HG03064 (cell line): ENCODE data around the gene SOWAHA.
"Not testable (repeated sequence)": the region's sequence is repeated elsewhere in the genome, so short reads cannot be mapped to it uniquely, and the experiment has no call there.

Experiments used
- ATAC-seq: cut with Tn5 transposase; IDR thresholded peaks from one replicate; pipeline ENCODE4 v1.9.1; 2021; ENCODE audit warnings: low read depth; ENCODE audit not compliant: unreplicated experiment

SOWAHA gene

DNA sequence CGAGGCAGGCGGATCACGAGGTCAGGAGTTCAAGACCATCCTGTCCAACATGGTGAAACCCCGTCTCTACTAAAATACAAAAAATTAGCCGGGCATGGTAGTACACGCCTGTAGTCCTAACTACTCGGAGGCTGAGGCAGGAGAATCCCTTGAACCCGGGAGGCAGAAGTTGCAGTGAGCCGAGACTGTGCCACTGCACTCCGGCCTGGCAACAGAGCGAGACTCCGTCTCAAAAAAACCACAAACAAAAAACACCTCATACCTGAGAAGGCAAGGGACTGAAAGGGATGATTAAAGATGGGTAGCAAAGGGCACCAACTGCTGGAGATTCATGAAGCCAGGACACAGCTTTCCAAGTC lies 6.3 kb upstream of the SOWAHA start:
- not testable (repeated sequence) for ATAC-seq

DNA sequence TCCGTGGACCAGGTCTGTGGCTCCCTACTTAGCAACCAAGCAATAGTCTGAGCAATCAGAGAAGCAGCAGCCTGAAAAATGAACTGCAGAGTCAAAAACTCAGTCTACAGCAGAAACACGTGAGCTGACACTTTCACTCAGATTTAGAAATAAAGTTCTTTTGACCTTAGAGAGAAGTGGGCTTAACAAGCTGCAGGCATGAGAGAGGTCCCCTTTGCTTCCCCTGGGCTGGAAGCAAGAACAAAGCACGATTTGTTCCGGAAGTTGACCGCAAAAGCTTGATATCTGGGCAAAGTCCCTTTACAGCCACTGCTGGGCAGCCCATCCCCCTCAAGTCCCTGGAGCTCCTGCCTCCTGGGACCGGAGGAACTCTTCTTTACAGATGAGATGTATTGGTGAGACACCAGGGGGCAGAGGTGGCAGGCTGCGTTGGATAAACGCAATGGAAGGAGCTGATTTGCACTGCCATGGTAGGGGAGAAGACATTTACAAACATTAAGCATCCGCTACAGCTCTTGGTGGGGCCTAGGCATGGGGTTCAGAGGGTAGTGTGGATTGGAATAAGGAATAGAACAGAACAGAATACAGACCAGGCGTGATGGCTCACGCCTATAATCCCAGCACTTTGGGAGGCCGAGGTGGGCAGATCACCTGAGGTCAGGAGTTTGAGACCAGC lies 5.8 kb upstream of the SOWAHA start:
- no peak for ATAC-seq

DNA sequence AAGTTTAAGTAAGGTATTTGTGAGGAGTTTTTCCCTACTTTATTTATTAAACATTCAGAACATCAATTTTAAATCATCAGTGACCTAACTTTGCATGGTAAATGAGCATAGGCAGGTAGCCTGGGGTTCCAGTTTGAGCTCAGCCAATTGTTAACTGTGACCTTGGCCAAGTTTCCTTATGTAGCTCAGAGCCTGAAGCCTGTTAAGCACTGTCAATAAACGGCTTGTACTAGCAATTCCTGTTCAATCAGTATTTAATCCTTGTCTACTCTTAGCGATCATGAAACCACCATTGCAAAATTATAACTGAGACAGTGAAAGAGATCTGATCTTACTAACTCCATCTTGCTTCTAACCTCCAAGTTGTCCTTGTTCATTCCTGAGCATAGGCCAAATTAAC lies 4.7 kb upstream of the SOWAHA start:
- ATAC-seq: no peak

DNA sequence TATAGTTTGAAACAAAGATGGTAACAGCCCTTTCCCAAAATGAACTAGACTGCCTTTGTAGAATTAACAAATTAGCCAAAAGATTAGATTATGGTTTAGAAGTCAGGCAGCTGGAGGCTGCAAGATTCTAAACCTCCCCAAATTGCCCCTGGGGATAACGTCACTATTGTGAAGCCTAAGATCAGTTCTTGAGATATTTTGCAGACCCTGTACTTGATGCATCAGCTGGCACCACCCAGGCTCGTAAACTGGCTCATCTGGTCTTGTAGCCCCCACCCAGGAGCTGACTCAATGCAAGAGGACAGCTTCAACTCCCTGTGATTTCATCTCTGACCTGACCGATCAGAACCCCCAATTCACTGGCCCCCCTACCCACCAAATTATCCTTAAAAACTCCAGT lies 4.2 kb upstream of the SOWAHA start:
- no peak for ATAC-seq

DNA sequence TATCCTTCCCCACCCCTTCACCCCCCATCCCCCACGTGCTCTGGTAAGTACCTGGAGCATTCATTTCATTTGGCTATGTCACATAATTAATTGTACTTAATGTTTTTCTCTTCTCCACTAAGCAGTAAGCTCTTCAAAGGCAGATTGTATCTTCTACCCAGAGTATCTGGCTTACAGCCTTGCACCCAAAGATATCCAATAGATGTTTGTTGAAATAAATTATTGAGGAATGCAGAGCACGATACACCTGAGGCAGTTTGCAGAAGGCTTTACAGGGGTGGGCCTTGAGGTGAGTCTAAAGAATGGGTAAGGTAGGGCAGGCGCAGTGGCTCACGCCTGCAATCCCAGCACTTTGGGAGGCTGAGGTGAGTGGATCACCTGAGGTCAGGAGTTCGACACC lies 2.5 kb upstream of the SOWAHA start:
- no peak for ATAC-seq

DNA sequence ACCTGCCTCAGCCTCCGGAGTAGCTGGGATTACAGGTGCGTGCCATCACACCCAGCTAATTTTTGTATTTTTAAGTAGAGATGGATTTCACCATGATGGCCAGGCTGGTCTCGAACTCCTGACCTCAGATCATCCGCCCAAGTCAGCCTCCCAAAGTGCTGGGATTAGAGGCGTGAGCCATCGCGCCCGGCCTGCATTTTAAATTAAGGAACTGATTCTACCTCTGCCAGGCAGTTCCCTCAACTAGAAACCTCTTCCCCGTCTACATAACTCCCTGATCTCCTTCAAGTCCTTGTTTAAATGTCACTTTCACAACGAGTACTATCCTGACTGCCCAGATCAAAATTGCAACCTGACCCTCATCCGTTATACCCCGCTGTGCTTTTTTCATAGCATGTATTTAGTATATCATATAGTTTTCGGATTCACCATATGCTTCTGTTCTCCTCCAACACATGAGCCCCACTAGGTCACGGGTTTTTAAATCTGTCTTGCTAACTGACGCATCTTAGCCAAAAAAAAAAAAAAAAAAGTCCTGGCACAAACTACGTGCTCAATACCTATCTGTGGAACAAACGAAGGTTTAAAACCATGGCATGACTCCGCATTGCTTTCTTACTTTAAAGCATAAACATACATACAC lies 858 bp upstream of the SOWAHA start:
- ATAC-seq: no peak

DNA sequence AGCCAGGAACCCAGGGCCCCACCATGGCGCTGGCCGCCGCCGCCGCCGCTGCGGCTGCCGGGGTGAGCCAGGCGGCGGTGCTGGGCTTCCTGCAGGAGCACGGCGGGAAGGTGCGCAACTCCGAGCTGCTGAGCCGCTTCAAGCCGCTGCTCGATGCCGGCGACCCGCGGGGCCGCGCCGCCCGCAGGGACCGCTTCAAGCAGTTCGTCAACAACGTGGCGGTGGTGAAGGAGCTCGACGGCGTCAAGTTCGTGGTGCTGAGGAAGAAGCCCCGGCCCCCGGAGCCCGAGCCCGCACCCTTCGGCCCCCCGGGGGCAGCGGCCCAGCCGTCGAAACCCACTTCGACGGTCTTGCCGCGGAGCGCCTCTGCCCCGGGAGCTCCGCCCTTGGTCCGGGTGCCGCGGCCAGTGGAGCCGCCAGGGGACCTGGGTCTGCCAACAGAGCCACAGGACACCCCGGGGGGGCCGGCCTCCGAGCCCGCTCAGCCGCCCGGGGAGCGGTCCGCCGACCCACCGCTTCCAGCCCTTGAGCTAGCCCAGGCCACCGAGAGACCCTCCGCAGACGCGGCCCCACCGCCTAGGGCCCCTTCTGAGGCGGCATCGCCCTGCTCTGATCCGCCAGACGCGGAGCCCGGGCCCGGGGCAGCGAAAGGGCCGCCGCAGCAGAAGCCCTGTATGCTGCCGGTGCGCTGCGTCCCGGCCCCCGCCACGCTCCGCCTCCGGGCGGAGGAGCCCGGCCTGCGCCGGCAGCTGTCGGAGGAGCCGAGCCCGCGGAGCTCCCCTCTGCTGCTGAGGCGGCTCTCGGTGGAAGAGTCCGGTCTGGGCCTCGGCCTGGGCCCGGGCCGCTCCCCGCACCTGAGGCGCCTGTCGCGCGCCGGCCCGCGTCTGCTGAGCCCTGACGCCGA lies 749 bp downstream of the SOWAHA start:
- no peak for ATAC-seq

DNA sequence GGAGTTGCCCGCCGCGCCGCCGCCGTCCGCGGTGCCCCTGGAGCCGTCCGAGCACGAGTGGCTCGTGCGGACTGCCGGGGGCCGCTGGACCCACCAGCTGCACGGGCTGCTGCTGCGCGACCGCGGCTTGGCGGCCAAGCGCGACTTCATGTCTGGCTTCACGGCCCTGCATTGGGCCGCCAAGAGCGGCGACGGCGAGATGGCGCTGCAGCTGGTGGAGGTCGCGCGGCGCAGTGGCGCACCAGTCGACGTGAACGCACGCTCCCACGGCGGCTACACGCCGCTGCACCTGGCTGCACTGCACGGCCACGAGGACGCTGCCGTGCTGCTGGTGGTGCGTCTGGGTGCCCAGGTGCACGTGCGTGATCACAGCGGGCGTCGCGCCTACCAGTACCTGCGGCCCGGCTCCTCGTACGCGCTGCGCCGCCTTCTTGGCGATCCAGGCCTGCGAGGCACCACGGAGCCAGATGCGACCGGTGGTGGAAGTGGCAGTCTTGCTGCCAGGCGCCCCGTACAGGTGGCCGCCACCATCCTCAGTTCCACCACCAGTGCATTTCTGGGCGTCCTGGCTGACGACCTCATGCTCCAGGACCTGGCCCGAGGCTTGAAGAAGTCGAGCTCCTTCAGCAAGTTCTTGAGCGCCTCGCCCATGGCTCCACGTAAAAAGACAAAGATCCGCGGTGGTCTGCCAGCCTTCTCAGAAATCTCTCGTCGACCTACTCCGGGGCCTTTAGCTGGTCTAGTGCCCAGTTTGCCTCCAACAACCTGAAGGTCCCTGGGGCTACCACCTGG lies 1.6 kb downstream of the SOWAHA start:
- no peak for ATAC-seq

DNA sequence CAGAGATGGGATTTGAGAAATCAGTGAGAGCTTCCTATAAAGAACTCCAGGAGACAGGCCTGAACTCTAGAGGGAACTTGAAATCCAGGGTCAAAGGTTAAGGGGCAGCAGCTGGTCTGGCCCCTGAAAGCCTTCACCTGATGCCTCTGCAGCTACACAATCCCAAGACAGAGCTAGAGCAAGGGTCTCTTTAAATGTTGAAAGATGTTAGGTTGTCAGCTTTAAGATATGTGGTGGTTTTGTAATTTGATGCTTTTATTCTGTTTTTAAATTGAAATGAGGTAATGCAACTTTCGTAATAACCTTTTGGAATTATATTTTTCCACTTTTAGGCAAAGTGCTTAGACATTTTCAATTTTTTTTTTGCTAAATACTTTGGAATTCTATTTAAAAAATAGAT lies 2.4 kb downstream of the SOWAHA start:
- ATAC-seq: no peak

DNA sequence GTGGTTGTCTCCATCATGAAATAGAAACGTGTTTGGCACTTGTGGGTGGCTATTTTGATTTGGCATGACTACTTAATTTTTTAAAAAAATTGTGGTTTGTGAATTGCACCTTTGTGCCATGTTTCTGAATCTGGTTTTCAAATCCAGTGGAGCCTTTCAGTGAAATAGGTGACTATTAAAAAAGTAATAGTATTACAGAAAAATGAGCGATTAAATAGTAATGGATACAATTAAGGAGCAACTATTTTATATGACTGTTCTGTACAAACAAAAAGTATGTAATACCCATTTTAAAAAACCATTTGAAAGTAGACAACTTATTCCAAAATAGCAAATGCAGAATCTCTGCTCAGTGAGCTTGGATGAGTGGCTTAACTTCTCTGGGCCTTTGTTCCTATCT lies 3.0 kb downstream of the SOWAHA start:
- no peak for ATAC-seq

DNA sequence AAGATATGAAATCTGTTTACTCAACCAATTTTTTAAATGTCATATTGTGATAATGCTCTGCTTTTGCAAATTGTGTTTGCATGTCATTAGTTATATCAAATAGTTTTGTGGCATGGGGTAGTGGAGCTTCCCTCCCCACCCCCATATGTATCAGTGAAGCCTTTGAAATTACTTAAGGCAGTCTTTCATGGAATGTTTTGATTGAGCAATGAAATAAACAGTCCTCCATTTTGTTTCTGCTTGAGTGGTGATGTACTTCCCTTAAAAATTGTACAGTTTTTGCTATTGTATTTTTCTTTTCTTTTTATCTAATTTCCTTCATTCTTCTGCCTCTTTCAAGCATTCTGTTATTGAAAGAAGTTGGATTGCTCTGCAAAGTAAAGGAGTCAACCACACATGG lies 3.5 kb downstream of the SOWAHA start:
- ATAC-seq: no peak

DNA sequence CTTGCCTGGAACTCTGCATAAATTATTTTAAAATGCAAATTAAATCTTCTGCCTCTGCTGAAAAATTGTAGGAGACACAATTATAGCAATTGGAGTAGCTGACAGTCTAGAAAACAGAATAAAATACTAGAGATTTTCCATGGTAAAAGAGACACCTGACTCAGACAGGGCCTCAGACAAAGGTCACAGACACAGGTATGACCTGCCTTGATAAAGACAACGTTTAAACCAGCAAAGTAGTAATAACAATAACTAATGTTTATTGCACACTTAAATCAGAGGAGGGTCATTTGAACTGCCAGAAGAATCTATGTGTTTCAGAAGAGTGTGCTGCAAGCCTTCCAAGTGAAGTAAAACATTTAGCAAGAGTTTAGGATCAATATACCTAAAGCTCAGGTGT lies 3.9 kb downstream of the SOWAHA start:
- ATAC-seq: no peak

DNA sequence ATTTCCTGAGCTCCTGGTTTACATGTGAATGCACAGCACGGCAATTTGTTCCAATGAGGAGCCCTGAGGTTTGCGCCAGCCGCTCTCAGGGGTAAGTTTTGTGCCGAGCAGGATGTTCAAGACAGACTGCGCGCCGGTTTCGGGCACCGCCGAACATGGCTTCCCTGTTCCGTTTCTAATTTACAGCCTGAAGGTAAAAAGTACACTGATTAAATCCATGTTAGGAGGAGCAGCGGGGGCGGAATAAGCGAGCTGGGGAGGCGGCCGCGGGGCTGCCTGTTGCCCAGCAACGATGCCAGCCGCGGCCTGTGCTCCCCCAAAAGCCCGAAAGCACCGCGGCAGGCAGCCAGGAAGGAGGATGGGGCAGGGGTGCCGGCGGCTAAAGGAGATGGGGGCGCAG lies 6.4 kb downstream of the SOWAHA start:
- ATAC-seq: no peak

DNA sequence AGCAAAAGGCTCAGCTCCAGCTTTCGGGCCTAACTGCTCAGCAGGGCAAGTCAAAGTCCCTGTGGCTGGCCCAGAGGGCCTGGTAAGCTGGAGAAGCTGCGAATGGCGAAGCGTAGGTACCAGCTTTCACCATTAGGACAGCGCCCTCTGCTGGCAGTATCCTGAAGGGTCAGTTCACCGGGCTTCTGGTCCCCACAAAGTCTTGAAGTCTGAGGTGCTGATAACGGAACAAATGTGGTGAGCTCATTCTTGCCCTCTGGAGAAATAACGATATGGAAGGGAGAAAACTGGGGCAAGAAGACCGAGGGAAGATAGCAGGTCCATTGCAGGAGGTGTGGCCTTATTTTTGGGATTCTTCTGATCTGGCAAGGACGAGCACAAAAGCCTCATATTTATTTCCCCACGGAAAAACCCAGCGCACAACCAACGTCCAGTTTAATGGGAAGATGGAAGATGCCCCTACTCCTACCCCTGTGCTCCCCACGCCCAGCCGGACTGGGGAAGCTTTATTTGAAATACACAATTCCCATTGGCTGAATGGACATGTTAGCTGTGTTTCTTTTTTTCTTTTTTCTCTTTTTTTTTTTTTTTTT lies 7.2 kb downstream of the SOWAHA start:
- peak; percentile 75 for ATAC-seq

DNA sequence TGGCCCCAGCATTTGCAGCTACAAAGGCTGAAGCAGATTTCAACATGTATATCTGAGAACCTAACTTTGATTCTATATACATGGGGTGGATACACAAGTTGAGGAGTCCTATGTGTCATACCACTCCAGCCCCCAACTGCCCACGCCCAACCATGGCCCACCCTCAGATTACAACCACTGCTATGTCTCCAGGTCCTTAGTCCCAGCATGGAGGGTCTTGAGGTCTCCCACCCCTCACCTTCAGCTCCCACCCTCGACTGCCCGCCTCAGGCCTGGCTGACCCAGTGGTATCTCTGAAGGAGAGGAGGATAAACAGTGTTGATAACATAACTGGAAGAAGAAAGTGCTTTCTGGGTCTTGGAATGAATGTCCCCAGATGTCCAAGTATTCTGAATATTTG lies 8.2 kb downstream of the SOWAHA start:
- no peak for ATAC-seq

DNA sequence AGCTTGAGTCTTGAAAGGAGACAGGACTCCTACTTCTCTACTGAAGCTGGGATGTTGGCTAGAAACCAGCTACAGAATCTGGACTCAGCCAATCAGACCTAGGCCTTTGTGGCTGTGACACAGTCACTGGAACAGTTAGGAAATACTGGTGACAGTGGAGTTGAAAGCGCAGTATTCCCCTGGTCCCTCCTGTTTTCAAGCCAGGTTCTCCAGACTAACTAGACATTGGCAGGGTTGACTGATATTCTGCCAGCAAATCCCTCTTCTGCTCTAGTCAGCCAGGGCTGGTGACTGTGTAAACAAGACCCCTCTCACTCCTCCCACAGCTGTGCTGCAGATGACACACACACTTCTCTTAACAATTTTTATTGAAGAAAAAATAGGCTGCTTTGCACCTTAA lies 8.7 kb downstream of the SOWAHA start:
- ATAC-seq: no peak

DNA sequence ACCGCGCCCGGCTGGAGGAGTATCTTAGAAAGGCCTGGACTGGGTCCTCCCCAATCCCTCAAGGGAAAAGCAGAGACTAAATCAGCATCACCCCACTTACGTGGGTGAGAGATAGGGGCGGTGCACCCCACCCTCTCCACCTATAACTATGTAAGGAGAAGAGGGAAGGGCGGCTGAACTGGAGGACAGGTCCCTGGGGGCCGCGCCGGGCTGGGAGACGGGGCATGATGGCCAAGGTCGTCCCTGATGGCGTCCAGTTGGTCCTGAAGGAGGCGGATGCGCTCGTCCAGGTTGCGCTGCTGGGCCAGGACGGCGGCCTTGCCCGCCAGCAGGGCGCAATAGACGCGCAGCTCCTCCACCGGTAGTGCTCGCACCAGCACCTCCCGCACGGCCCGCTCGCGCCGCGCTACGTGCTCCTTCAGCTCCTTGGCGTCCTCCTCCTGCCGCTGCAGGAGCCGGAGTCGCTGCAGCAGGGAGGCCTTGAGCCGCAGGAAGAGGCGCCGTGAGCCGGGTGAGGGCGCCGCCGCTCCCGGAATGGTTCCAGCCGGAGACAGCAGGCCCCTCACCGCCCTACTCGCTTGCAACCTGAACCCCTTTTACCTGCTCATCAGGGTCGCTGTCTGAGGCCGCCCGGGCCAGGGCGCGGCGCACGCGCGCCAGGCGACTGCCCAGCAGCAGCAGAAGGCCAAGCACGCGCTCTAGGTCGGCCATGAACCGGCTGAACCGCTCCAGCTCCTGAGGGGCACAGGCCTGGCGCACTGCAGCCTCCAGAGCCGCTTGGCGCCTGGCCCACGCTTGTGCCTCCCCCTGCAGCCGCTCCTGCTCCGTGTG lies 9.8 kb downstream of the SOWAHA start:
- no peak for ATAC-seq

DNA sequence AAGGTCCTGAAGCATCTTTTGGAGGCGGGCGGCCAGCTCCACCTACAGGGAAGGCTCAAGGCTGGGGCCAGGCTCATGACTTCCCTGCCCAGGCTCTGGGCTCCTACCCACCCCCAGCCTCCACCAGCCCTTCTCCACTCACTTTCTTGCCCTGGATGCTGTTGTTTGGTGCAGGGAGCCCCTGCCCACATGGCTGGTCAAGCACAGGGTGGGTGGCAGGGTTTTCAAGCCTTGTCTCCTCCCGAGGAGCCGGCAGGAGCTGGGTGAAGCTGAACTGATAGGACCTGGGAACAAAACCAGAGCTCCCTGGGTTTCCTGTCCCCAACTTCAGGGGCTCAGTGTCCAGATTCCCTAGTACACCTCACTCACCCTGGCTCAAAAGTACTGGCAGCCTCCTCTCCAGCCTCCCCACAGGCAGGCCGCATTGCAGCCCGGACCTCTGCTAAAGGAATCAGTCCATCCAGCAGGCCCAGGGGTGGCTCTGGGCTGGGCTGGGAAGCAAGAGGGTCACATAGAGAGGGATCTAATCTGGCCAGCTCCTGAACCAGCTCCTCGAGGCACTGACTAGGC lies 10.5 kb downstream of the SOWAHA start:
- no peak for ATAC-seq

DNA sequence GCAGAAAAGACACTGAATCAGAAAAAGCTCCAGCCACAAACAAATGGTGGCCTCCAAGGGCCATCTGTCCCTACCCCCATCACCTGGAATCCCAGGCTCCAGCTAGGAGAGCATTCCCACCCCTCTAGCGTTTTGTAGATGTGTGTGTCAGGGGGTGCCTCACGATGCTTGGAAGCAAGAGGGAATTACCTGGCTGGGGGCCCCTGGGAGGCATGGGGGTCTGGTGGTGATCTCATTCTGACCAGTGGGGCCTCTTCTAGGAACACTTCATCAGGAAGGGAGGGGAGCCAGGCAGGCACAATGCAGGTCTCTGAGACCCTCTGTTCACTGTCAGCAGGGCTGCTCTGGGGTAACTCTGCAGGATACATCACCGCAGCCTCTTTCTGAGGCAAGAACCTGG lies 11.3 kb downstream of the SOWAHA start:
- no peak for ATAC-seq
